CD4-positive, CD25-positive, alpha-beta regulatory T cell (primary cell): Measurements from ENCODE around the gene FMNL1. TPM values are rescaled to one million over a fixed set of nuclear protein-coding genes. Genes with fewer than 3 reads are reported as not detected.
"Not testable (repeated sequence)": the region's sequence is repeated elsewhere in the genome, so short reads cannot be mapped to it uniquely, and the experiment has no call there.

Source experiments
- ATAC-seq, 2 donors: fragments of 150-1000 bp; cut with Tn5 transposase; one replicate each; pipeline ENCODE4 v1.10.0; 2021; ENCODE audit warnings: low read depth in 2 of 2, moderate number of reproducible peaks in 2 of 2, moderate library complexity in 1 of 2
- DNase-seq, 3 donors: peaks; one replicate each; pipeline versions ENCODE4 v3.0.0 to v3.0.0-alpha.2; 2012 to 2022; ENCODE audit warnings: mixed read lengths in 1 of 3
- H3K27ac ChIP-seq: one replicate; pipeline ENCODE4 v1.7.0; 2013; ENCODE audit warnings: mild to moderate bottlenecking, low read length; ENCODE audit not compliant: insufficient read depth, poor library complexity, severe bottlenecking
- H3K27me3 ChIP-seq: one replicate; pipeline ENCODE4 v1.7.0; 2013; ENCODE audit warnings: low read length; ENCODE audit not compliant: control insufficient read depth, insufficient read depth
- H3K36me3 ChIP-seq: one replicate; pipeline ENCODE4 v1.7.0; 2013; ENCODE audit warnings: mild to moderate bottlenecking, low read length, moderate library complexity; ENCODE audit not compliant: control insufficient read depth, insufficient read depth
- H3K4me1 ChIP-seq: 2 replicates; pipeline ENCODE4 v1.7.0; 2013; ENCODE audit warnings: mild to moderate bottlenecking, low read length; ENCODE audit not compliant: insufficient read depth, control insufficient read depth, poor library complexity, severe bottlenecking
- H3K4me3 ChIP-seq: one replicate; pipeline ENCODE4 v1.7.0; 2013; ENCODE audit warnings: low read depth, mild to moderate bottlenecking, low read length, moderate library complexity
- H3K9me3 ChIP-seq, 2 experiments: 1 replicate in 1 of 2; 2 replicates in 1 of 2; pipeline ENCODE4 v1.7.0; 2013; ENCODE audit warnings: low read length in 2 of 2, mild to moderate bottlenecking in 1 of 2, moderate library complexity in 1 of 2; ENCODE audit not compliant: control insufficient read depth in 2 of 2
- H3K27ac Mint-ChIP-seq, 3 donors: one replicate each; pipeline ENCODE4 v1.8.0; 2020 to 2022; ENCODE audit warnings: mild to moderate bottlenecking in 3 of 3, mixed read lengths in 3 of 3, moderate library complexity in 2 of 3
- H3K27me3 Mint-ChIP-seq: one replicate; pipeline ENCODE4 v1.8.0; 2022; ENCODE audit warnings: mild to moderate bottlenecking, mixed read lengths
- H3K36me3 Mint-ChIP-seq: one replicate; pipeline ENCODE4 v1.8.0; 2020; ENCODE audit warnings: mixed read lengths
- H3K4me1 Mint-ChIP-seq, 4 donors: one replicate each; pipeline ENCODE4 v1.8.0; 2020 to 2022; ENCODE audit warnings: mixed read lengths in 4 of 4, mild to moderate bottlenecking in 1 of 4
- H3K4me3 Mint-ChIP-seq, 4 donors: one replicate each; pipeline ENCODE4 v1.8.0; 2020 to 2022; ENCODE audit warnings: mild to moderate bottlenecking in 4 of 4, mixed read lengths in 4 of 4, moderate library complexity in 3 of 4
- H3K9me3 Mint-ChIP-seq, 7 donors: one replicate each; pipeline ENCODE4 v1.8.0; 2020 to 2022; ENCODE audit warnings: mixed read lengths in 7 of 7, mild to moderate bottlenecking in 3 of 7, moderate library complexity in 2 of 7
- polyA plus RNA-seq, 4 donors: library from polyadenylated mRNA; unstranded; fragments of 300-500 nt; fragmentation: Illumina TruSeq; gene quantifications; one replicate each; pipeline ENCODE4 v1.2.3, GENCODE V29; 2021
- total RNA-seq: library from RNA; stranded (reverse); gene quantifications from one replicate; pipeline ENCODE4 v1.2.3, GENCODE V29; 2022

The FMNL1 gene
- total and polyA plus RNA-seq, 5 donors from 2014 or later: 22.8 to 575 (median 25.8) TPM

- H3K9me3 Mint-ChIP-seq: no peaks in the 10 kb centered on the region
- no peak for ATAC-seq
- H3K9me3 ChIP-seq: no peaks in the 10 kb centered on the region
- H3K4me1 Mint-ChIP-seq: peaks cover 0 to 8% (median 3%) of the 10 kb centered on the region in 4 donors
- no peaks in the 10 kb centered on the region for H3K27me3 Mint-ChIP-seq
- H3K36me3 Mint-ChIP-seq: peaks cover 5% of the 10 kb centered on the region
- H3K4me3 ChIP-seq: no peak overlapping the region
- peaks cover 5% of the 10 kb centered on the region for H3K4me1 ChIP-seq
- H3K27ac ChIP-seq: no peak overlapping the region
- no peak for DNase-seq
- no peaks in the 10 kb centered on the region for H3K36me3 ChIP-seq
- no peak overlapping the region for H3K4me3 Mint-ChIP-seq
- H3K27ac Mint-ChIP-seq: no peak overlapping the region
- H3K27me3 ChIP-seq: no peaks in the 10 kb centered on the region
These were observed 20.2 kb upstream of the FMNL1 start for GRCh38 chr17:45201457-45201856.

- H3K4me3 ChIP-seq, ATAC-seq, H3K4me1 ChIP-seq, H3K36me3 Mint-ChIP-seq, H3K36me3 ChIP-seq, H3K27me3 Mint-ChIP-seq, DNase-seq, H3K9me3 ChIP-seq, H3K9me3 Mint-ChIP-seq, H3K27ac Mint-ChIP-seq, H3K27me3 ChIP-seq, H3K27ac ChIP-seq, H3K4me1 Mint-ChIP-seq, H3K4me3 Mint-ChIP-seq: not testable (repeated sequence)
These were observed 19.8 kb upstream of the FMNL1 start for GRCh38 chr17:45201880-45202279.

- Mint-ChIP-seq H3K27me3 (peaks cover 5% of the 10 kb centered on the region), H3K36me3 (peaks cover 11% of the 10 kb centered on the region), H3K4me1 (peaks cover 8 to 47% (median 31%) of the 10 kb centered on the region in 4 donors), H3K27ac (peak overlapping the region; percentile 81 to 91 (median 89)), H3K9me3 (peaks cover 0 to 2% (median 0%) of the 10 kb centered on the region in 7 donors), H3K4me3 (peak overlapping the region; percentile 67 to 93 (median 90))
- peak overlapping the region; percentile 91 for H3K4me3 ChIP-seq
- H3K9me3 ChIP-seq: no peaks in the 10 kb centered on the region
- H3K36me3 ChIP-seq: peaks cover 13% of the 10 kb centered on the region
- ATAC-seq (peak; percentile 39 to 55), DNase-seq (peak; percentile 80 to 82 (median 80))
- peak overlapping the region; percentile 98 for H3K27ac ChIP-seq
- peaks cover 42% of the 10 kb centered on the region for H3K4me1 ChIP-seq
- H3K27me3 ChIP-seq: no peaks in the 10 kb centered on the region
These were observed 2.6 kb upstream of the FMNL1 start for GRCh38 chr17:45218895-45219661.

- peaks cover 51% of the 10 kb centered on the region for H3K4me1 ChIP-seq
These were observed 1.6 kb upstream of the FMNL1 start for GRCh38 chr17:45220079-45220478.

GRCh38 chr17:45222014-45222288, 266 bp downstream of the FMNL1 start:
- DNase-seq: no peak
- no peak overlapping the region for H3K27ac Mint-ChIP-seq
- H3K4me3 Mint-ChIP-seq: peak overlapping the region in 1 of 4 donors; percentile 86
- H3K4me1 Mint-ChIP-seq: peaks cover under 1 to 58% (median 35%) of the 10 kb centered on the region in 4 donors
- H3K9me3 Mint-ChIP-seq: peaks cover 0 to 2% (median 0%) of the 10 kb centered on the region in 7 donors
- Histone ChIP-seq H3K27me3 (no peaks in the 10 kb centered on the region), H3K4me1 (peaks cover 69% of the 10 kb centered on the region), H3K4me3 (no peak overlapping the region), H3K27ac (peak overlapping the region; percentile 98), H3K9me3 (no peaks in the 10 kb centered on the region), H3K36me3 (no peaks in the 10 kb centered on the region)
- H3K36me3 Mint-ChIP-seq: peaks cover 18% of the 10 kb centered on the region
- no peak for ATAC-seq
- peaks cover 17% of the 10 kb centered on the region for H3K27me3 Mint-ChIP-seq

More at GRCh38 chr17:45220079-45220478, 1.6 kb upstream of the FMNL1 start:
- Histone ChIP-seq H3K4me3 (peak overlapping the region; percentile 91), H3K27ac (peak overlapping the region; percentile 98), H3K36me3 (peaks cover 13% of the 10 kb centered on the region), H3K27me3 (no peaks in the 10 kb centered on the region), H3K9me3 (no peaks in the 10 kb centered on the region)
- H3K4me1 Mint-ChIP-seq: peaks cover 8 to 52% (median 33%) of the 10 kb centered on the region in 4 donors
- peak overlapping the region; percentile 81 to 92 (median 84) for H3K27ac Mint-ChIP-seq
- H3K27me3 Mint-ChIP-seq: peaks cover 6% of the 10 kb centered on the region
- ATAC-seq: no peak
- peak overlapping the region; percentile 67 to 93 (median 90) for H3K4me3 Mint-ChIP-seq
- H3K36me3 Mint-ChIP-seq: peaks cover 15% of the 10 kb centered on the region
- H3K9me3 Mint-ChIP-seq: peaks cover 0 to 2% (median 0%) of the 10 kb centered on the region in 7 donors
- DNase-seq: no peak

GRCh38 chr17:45222289-45222995, 757 bp downstream of the FMNL1 start:
- Mint-ChIP-seq H3K27ac (peak overlapping the region; percentile 99 to 100 (median 100)), H3K9me3 (peaks cover 0 to 2% (median 0%) of the 10 kb centered on the region in 7 donors), H3K4me3 (peak overlapping the region; percentile 86 to 100 (median 99)), H3K36me3 (peaks cover 17% of the 10 kb centered on the region), H3K27me3 (peaks cover 18% of the 10 kb centered on the region), H3K4me1 (peaks cover 0 to 60% (median 37%) of the 10 kb centered on the region in 4 donors)
- H3K4me3 ChIP-seq: peak overlapping the region; percentile 91
- DNase-seq (peak in 2 of 3 donors; percentile 29 to 79), ATAC-seq (no peak)
- peaks cover 74% of the 10 kb centered on the region for H3K4me1 ChIP-seq
- no peaks in the 10 kb centered on the region for H3K36me3 ChIP-seq
- no peaks in the 10 kb centered on the region for H3K9me3 ChIP-seq
- no peaks in the 10 kb centered on the region for H3K27me3 ChIP-seq
- H3K27ac ChIP-seq: peak overlapping the region; percentile 98

GRCh38 chr17:45222996-45223538, 1.4 kb downstream of the FMNL1 start:
- Histone ChIP-seq H3K4me3 (peak overlapping the region; percentile 91), H3K36me3 (no peaks in the 10 kb centered on the region), H3K27ac (peak overlapping the region; percentile 98), H3K4me1 (peaks cover 80% of the 10 kb centered on the region), H3K9me3 (no peaks in the 10 kb centered on the region), H3K27me3 (no peaks in the 10 kb centered on the region)
- peaks cover 0 to 2% (median 0%) of the 10 kb centered on the region in 7 donors for H3K9me3 Mint-ChIP-seq
- DNase-seq (no peak), ATAC-seq (no peak)
- peaks cover 18% of the 10 kb centered on the region for H3K27me3 Mint-ChIP-seq
- H3K4me1 Mint-ChIP-seq: peaks cover 0 to 63% (median 38%) of the 10 kb centered on the region in 4 donors
- H3K36me3 Mint-ChIP-seq: peaks cover 17% of the 10 kb centered on the region
- peak overlapping the region; percentile 99 to 100 (median 100) for H3K27ac Mint-ChIP-seq
- peak overlapping the region; percentile 86 to 100 (median 99) for H3K4me3 Mint-ChIP-seq
